GM23338 (cell line): ENCODE measurements around the gene PER3.

Source experiments
- CREB1 ChIP-seq: fragments of 250-450 bp; sonication (Bioruptor Pico); IDR thresholded peaks from 2 replicates; pipeline ENCODE4 v1.5.0; 2020; ENCODE audit warnings: low read depth, mild to moderate bottlenecking, moderate library complexity
- EZH2 ChIP-seq: fragments of 200-600 bp; sonication (generic); IDR thresholded peaks from one replicate; pipeline ENCODE4 v1.8.0; 2017; ENCODE audit warnings: antibody characterized with exemption, mild to moderate bottlenecking, low read depth; ENCODE audit not compliant: unreplicated experiment
- EZH2phosphoT487 ChIP-seq: fragments of 200-600 bp; sonication (generic); IDR thresholded peaks from one replicate; pipeline ENCODE4 v1.8.1; 2018; ENCODE audit warnings: antibody characterized with exemption; ENCODE audit not compliant: unreplicated experiment
- JUNB ChIP-seq: IDR thresholded peaks from one replicate; pipeline ENCODE4 v1.6.1; 2016; ENCODE audit warnings: antibody characterized with exemption; ENCODE audit not compliant: unreplicated experiment
- NANOG ChIP-seq: IDR thresholded peaks from 2 replicates; pipeline ENCODE4 v1.6.1; 2016; ENCODE audit warnings: antibody characterized with exemption, borderline replicate concordance
- POLR2AphosphoS5 ChIP-seq: IDR thresholded peaks from 2 replicates; pipeline ENCODE4 v1.6.1; 2016; ENCODE audit warnings: antibody characterized with exemption, low read depth
- ZNF114 ChIP-seq: fragments of 250-450 bp; sonication (Bioruptor Pico); IDR thresholded peaks from 2 replicates; pipeline ENCODE4 v1.5.0; 2020; ENCODE audit warnings: mild to moderate bottlenecking, moderate library complexity
- ZNF331 ChIP-seq: fragments of 250-450 bp; sonication (Bioruptor Pico); IDR thresholded peaks from 2 replicates; pipeline ENCODE4 v1.5.0; 2020; ENCODE audit warnings: low read depth, mild to moderate bottlenecking, moderate library complexity
- TF ChIP-seq, protein P1 (sequence below), 2 experiments: fragments of 200-600 bp in 1 of 2; sonication (generic) in 1 of 2; conservative IDR thresholded peaks; 2 replicates each; pipeline versions ENCODE4 v1.5.1 to v1.6.1; 2016 to 2017; ENCODE audit warnings: antibody characterized with exemption in 2 of 2, low read depth in 2 of 2, mild to moderate bottlenecking in 2 of 2, moderate library complexity in 1 of 2
- TF ChIP-seq, protein P2 (sequence below): IDR thresholded peaks from one replicate; pipeline ENCODE4 v1.6.1; 2018; ENCODE audit warnings: antibody characterized with exemption; ENCODE audit not compliant: unreplicated experiment

DNA sequence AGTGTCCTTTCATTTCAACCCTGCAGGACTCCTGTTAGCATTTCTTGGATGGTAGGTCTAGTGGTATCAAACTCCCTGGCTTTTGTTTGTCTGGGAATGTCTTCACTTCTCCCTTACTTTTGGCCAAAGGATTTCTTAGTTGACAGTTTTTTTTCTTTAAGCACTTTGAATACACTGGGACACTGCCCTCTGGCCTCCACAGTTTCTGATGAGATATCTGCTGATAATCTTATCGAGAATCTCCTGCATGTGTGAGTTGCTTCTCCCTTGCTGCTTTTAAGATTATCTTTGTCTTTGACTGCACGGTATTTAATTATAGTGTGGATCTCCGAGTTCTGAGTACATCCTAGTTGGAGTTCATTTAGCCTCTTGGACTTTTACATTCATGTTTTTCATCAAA is 55.4 kb downstream of the PER3 start:
- TF ChIP-seq, protein P1, sequence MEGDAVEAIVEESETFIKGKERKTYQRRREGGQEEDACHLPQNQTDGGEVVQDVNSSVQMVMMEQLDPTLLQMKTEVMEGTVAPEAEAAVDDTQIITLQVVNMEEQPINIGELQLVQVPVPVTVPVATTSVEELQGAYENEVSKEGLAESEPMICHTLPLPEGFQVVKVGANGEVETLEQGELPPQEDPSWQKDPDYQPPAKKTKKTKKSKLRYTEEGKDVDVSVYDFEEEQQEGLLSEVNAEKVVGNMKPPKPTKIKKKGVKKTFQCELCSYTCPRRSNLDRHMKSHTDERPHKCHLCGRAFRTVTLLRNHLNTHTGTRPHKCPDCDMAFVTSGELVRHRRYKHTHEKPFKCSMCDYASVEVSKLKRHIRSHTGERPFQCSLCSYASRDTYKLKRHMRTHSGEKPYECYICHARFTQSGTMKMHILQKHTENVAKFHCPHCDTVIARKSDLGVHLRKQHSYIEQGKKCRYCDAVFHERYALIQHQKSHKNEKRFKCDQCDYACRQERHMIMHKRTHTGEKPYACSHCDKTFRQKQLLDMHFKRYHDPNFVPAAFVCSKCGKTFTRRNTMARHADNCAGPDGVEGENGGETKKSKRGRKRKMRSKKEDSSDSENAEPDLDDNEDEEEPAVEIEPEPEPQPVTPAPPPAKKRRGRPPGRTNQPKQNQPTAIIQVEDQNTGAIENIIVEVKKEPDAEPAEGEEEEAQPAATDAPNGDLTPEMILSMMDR (conservative IDR thresholded peaks at IDR 0.05; ENCODE audit: low read depth in 2 of 2) = no peak
- TF ChIP-seq, protein P2, sequence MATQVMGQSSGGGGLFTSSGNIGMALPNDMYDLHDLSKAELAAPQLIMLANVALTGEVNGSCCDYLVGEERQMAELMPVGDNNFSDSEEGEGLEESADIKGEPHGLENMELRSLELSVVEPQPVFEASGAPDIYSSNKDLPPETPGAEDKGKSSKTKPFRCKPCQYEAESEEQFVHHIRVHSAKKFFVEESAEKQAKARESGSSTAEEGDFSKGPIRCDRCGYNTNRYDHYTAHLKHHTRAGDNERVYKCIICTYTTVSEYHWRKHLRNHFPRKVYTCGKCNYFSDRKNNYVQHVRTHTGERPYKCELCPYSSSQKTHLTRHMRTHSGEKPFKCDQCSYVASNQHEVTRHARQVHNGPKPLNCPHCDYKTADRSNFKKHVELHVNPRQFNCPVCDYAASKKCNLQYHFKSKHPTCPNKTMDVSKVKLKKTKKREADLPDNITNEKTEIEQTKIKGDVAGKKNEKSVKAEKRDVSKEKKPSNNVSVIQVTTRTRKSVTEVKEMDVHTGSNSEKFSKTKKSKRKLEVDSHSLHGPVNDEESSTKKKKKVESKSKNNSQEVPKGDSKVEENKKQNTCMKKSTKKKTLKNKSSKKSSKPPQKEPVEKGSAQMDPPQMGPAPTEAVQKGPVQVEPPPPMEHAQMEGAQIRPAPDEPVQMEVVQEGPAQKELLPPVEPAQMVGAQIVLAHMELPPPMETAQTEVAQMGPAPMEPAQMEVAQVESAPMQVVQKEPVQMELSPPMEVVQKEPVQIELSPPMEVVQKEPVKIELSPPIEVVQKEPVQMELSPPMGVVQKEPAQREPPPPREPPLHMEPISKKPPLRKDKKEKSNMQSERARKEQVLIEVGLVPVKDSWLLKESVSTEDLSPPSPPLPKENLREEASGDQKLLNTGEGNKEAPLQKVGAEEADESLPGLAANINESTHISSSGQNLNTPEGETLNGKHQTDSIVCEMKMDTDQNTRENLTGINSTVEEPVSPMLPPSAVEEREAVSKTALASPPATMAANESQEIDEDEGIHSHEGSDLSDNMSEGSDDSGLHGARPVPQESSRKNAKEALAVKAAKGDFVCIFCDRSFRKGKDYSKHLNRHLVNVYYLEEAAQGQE = no peak
- TF ChIP-seq POLR2AphosphoS5 (no peak), CREB1 (no peak), JUNB (no peak), EZH2phosphoT487 (no peak), EZH2 (no peak), NANOG (no peak), ZNF331 (CRISPR knock-in tag) (no peak), ZNF114 (CRISPR knock-in tag) (no peak)
